Upper lobe of left lung (tissue), 6 donors: Measurements from ENCODE around the gene ALDH3A2. TPM values are rescaled to one million over a fixed set of nuclear protein-coding genes. Genes with fewer than 3 reads are reported as not detected.

Source experiments
- ATAC-seq, 2 donors: fragments of 200-7000 bp; cut with Tn5 transposase; one replicate each; pipeline ENCODE4 v1.9.1; 2022; ENCODE audit warnings: mild to moderate bottlenecking in 2 of 2, moderate library complexity in 2 of 2; ENCODE audit not compliant: low FRiP score in 2 of 2
- DNase-seq, 2 donors: peaks; one replicate each; pipeline ENCODE4 v3.0.0-alpha.2; 2019 to 2020
- H3K27ac ChIP-seq, 4 donors: fragments of 200-600 bp; sonication (generic); one replicate each; pipeline ENCODE4 v1.5.1; 2016 to 2019
- H3K27me3 ChIP-seq, 4 donors: fragments of 200-600 bp; sonication (generic); one replicate each; pipeline ENCODE4 v1.5.1; 2017 to 2019
- H3K36me3 ChIP-seq, 4 donors: fragments of 200-600 bp; sonication (generic); one replicate each; pipeline ENCODE4 v1.5.1; 2016 to 2019
- H3K4me1 ChIP-seq, 4 donors: fragments of 200-600 bp; sonication (generic); one replicate each; pipeline ENCODE4 v1.5.1; 2018 to 2019
- H3K4me3 ChIP-seq, 4 donors: fragments of 200-600 bp; sonication (generic); one replicate each; pipeline ENCODE4 v1.5.1; 2017 to 2019; ENCODE audit warnings: mild to moderate bottlenecking in 2 of 4, moderate library complexity in 1 of 4
- H3K9me3 ChIP-seq, 4 donors: fragments of 200-600 bp; sonication (generic); one replicate each; pipeline ENCODE4 v1.5.1; 2018 to 2019
- EP300 ChIP-seq, 4 donors: sonication (generic); formaldehyde crosslinking; IDR thresholded peaks; one replicate each; pipeline ENCODE4 v1.5.1; 2017; ENCODE audit warnings: antibody characterized with exemption in 4 of 4, control low read depth in 2 of 4
- POLR2A ChIP-seq, 4 donors: fragments of 450-650 bp; IDR thresholded peaks; one replicate each; pipeline ENCODE4 v1.5.1; 2016 to 2017; ENCODE audit warnings: antibody characterized with exemption in 4 of 4, mild to moderate bottlenecking in 2 of 4
- POLR2AphosphoS5 ChIP-seq, 2 donors: sonication (generic); formaldehyde crosslinking; IDR thresholded peaks; one replicate each; pipeline ENCODE4 v1.5.1; 2017; ENCODE audit warnings: antibody characterized with exemption in 2 of 2
- WGBS, 2 donors: methylation state at CpG; one replicate each; pipeline ENCODE4 v1.1.5; 2017 to 2018; 5-methylcytosine and 5-hydroxymethylcytosine counted together
- small RNA-seq, 4 donors: library from RNA; depleted of rRNA; stranded (forward); fragments of <200 nt; gene quantifications; one replicate each; pipeline ENCODE3, GENCODE V24; 2016
- total RNA-seq, 6 donors: library from RNA; depleted of rRNA in 4 of 6; stranded (reverse); fragments of >200 nt in 4 of 6; gene quantifications; one replicate each; pipeline versions ENCODE4 v1.1.0 to v1.2.1, GENCODE V29; 2016 to 2021
- TF ChIP-seq, protein P1 (sequence below), 6 experiments: fragments of 450-650 bp in 4 of 6; fragments of 200-600 bp in 2 of 6; sonication (generic) in 2 of 6; IDR thresholded peaks; one replicate each; pipeline ENCODE4 v1.5.1; 2016 to 2019; ENCODE audit warnings: antibody characterized with exemption in 6 of 6
- donor health status: DM: no; HTN: no; CAD: no; lungs with moderate emphysema.
- donor health status: DM: no; HTN: yes; CAD: no; lungs with severe emphysema.

ALDH3A2 gene
- total RNA-seq, 6 donors from 2014 or later: 116 to 313 (median 194) TPM

DNA sequence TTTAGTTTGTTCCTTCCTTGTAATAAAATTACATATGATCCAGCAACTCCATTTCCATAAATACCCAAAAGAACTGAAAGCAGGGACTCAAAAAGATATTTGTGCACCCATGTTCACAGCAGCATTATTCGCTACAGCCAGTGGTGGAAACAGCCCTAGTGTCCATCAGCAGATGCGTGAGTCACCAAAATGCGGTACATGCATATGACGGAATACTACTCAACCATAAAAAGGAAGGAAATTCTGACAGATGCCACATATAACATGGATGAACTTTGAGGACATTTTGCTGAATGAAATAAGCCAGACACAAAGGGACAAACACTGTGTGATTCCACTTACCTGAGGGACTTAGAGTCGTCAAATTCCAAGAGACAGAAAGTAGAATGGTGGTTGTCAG, 76.9 kb downstream of the ALDH3A2 start:
- 81 to 82% methylated on average over 5 of the region's 5 CpGs for WGBS, 2 donors
- no peak overlapping the region for H3K4me3 ChIP-seq
- peaks cover 34 to 50% (median 42%) of the 10 kb centered on the region in 4 donors for H3K4me1 ChIP-seq

GRCh38 chr17:19726631-19727376, 78.3 kb downstream of the ALDH3A2 start:
- Histone ChIP-seq H3K36me3 (no peaks in the 10 kb centered on the region), H3K9me3 (no peaks in the 10 kb centered on the region), H3K27ac (peak overlapping the region; percentile 83 to 87 (median 84)), H3K27me3 (no peaks in the 10 kb centered on the region), H3K4me3 (no peak overlapping the region), H3K4me1 (peaks cover 32 to 47% (median 39%) of the 10 kb centered on the region in 4 donors)
- 66 to 81% methylated on average over 7 of the region's 7 CpGs for WGBS, 2 donors
- ATAC-seq (peak in 1 of 2 donors; percentile 28), DNase-seq (no peak)
- TF ChIP-seq POLR2AphosphoS5 (IDR thresholded peaks at IDR 0.05): no peak
- TF ChIP-seq POLR2A (IDR thresholded peaks at IDR 0.05): no peak
- TF ChIP-seq, protein P1, sequence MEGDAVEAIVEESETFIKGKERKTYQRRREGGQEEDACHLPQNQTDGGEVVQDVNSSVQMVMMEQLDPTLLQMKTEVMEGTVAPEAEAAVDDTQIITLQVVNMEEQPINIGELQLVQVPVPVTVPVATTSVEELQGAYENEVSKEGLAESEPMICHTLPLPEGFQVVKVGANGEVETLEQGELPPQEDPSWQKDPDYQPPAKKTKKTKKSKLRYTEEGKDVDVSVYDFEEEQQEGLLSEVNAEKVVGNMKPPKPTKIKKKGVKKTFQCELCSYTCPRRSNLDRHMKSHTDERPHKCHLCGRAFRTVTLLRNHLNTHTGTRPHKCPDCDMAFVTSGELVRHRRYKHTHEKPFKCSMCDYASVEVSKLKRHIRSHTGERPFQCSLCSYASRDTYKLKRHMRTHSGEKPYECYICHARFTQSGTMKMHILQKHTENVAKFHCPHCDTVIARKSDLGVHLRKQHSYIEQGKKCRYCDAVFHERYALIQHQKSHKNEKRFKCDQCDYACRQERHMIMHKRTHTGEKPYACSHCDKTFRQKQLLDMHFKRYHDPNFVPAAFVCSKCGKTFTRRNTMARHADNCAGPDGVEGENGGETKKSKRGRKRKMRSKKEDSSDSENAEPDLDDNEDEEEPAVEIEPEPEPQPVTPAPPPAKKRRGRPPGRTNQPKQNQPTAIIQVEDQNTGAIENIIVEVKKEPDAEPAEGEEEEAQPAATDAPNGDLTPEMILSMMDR (IDR thresholded peaks at IDR 0.05): no peak
- TF ChIP-seq EP300 (IDR thresholded peaks at IDR 0.05): no peak

More for the DNA sequence above, 76.9 kb downstream of the ALDH3A2 start:
- Histone ChIP-seq H3K27me3 (no peaks in the 10 kb centered on the region), H3K9me3 (no peaks in the 10 kb centered on the region), H3K27ac (peak overlapping the region in 2 of 4 donors; percentile 67 to 71), H3K36me3 (no peaks in the 10 kb centered on the region)
- TF ChIP-seq POLR2AphosphoS5 (IDR thresholded peaks at IDR 0.05) (no peak), POLR2A (IDR thresholded peaks at IDR 0.05) (no peak), EP300 (IDR thresholded peaks at IDR 0.05) (no peak)
- TF ChIP-seq, protein P1 (IDR thresholded peaks at IDR 0.05): no peak
- DNase-seq (peak in 1 of 2 donors; percentile 40), ATAC-seq (no peak)

Small RNA genes lying within 50 kb of the gene (small RNA-seq; reads per million reads assigned to genes)
- gene NMTRQ-TTG12-1 (0 reads per million in 4 donors), gene RF00322 (0 reads per million in 4 donors)

Other genes starting within 250 kb of the ALDH3A2 start
- 1 to 10 TPM in 4 of 6 donors, under 1 TPM in 2; 0.69 to 6.3 (median 2.1) TPM for gene RNF112, start 237.5 kb upstream of the ALDH3A2 start, total RNA-seq
- gene SLC47A1, start 114.9 kb upstream of the ALDH3A2 start, total RNA-seq: 10 to 100 TPM in 4 of 6 donors, 1 to 10 TPM in 2; 6.9 to 20.8 (median 12.0) TPM
- gene SLC47A2, start 67.8 kb downstream of the ALDH3A2 start, total RNA-seq: under 1 TPM in 1 of 6 donors, not detected in 5; 0.09 TPM
- gene ALDH3A1, start 99.5 kb downstream of the ALDH3A2 start, total RNA-seq: 10 to 100 TPM in 3 of 6 donors, 1 to 10 TPM in 3; 2.4 to 72.8 (median 9.1) TPM
- gene ULK2, start 219.2 kb downstream of the ALDH3A2 start, total RNA-seq: 10 to 100 TPM; 16.2 to 43.0 (median 26.2) TPM